ENCODE data around the gene CABP1.

Gene CABP1

DNA sequence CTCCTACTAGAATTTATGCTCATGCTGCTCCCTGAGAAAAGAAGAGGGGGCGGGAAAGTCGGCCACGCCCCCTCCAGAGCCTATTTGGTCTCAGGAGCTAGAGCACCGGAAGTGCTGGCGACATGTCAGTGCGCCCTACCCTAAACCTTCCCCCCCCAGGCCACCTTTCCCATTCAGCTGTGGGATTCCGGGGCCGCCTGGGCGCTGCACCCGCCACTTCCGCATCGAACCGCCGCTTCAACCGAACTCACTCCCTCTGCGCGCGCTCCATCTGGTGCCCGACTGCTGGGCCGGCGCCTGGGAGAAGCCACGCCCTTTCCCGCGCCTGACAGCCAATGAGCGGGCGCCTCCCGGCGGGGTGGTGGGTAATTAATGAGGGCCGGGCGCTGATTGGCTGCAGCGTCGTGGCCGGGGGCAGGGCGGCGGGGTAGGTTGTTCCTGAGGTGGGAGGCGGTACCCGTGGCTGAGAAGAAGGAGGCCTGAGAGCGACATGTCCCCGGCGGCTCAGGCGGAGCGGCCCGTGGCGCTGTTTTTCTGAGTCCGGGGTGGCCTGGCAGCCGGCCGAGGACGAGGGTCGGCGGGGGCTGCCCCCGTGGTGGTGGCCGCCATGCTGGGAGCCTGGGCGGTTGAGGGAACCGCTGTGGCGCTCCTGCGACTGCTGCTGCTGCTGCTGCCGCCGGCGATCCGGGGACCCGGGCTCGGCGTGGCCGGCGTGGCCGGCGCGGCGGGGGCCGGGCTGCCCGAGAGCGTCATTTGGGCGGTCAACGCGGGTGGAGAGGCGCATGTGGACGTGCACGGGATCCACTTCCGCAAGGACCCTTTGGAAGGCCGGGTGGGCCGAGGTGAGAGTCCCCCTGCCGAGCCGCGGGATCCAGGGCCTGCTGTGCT, 46.5 kb downstream of the CABP1 start, which contains the start of gene MLEC:
TSS of gene MLEC (plus strand) at position 460 of the 888 bp plus-strand sequence. CDS start at position 608, 148 bp downstream.
- DNase-seq (ENCODE audit: low read depth) = peak; percentile 94
- H3K4me3 ChIP-seq (ENCODE audit: control insufficient read depth, low read depth, low read length) = peak within 1 kb of the TSS; percentile 79
- TF ChIP-seq, protein P1, sequence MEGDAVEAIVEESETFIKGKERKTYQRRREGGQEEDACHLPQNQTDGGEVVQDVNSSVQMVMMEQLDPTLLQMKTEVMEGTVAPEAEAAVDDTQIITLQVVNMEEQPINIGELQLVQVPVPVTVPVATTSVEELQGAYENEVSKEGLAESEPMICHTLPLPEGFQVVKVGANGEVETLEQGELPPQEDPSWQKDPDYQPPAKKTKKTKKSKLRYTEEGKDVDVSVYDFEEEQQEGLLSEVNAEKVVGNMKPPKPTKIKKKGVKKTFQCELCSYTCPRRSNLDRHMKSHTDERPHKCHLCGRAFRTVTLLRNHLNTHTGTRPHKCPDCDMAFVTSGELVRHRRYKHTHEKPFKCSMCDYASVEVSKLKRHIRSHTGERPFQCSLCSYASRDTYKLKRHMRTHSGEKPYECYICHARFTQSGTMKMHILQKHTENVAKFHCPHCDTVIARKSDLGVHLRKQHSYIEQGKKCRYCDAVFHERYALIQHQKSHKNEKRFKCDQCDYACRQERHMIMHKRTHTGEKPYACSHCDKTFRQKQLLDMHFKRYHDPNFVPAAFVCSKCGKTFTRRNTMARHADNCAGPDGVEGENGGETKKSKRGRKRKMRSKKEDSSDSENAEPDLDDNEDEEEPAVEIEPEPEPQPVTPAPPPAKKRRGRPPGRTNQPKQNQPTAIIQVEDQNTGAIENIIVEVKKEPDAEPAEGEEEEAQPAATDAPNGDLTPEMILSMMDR (conservative IDR thresholded peaks at IDR 0.05; ENCODE audit: control insufficient read depth, insufficient read depth, low read depth, low read length) = no peak

DNA sequence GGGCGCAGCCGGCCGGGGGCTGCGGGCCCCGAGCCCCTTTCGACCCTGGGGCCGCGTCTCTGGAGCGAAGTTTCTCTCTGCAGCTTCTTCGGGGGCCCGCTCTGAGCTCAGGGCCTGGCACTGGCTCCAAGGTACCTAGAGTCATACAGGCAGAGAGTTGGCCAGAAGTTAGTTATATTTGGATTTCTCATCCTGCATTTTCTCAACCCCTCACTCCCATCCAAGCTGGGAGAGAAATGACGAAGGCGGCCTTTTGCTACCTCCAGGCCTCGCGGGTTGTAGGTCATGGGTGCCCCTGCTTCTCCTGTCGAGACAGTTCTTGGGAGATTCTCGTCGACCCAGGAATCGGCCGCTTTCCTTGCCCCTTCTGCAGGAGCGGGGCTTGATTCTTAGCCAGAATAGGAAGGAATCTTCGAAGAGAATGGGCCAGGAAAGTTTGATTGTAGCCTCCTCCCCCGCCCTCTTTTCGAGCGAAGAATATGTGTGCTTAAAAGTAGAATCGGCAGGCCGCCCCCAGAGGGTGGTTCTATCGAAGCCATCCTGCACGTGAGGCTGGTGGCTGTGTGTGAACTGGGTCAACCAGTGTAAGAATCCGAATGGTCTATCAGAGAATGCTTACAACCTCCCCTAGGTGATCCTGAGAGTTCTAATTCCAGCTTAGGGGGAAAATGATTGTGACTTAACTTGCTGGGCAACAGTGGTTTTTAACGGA, 47.3 kb downstream of the CABP1 start:
- DNase-seq (ENCODE audit: low read depth) = peak; percentile 29
- TF ChIP-seq, protein P1 (conservative IDR thresholded peaks at IDR 0.05; ENCODE audit: control insufficient read depth, insufficient read depth, low read depth, low read length) = no peak
- peak overlapping the region; percentile 79 for H3K4me3 ChIP-seq (ENCODE audit: control insufficient read depth, low read depth, low read length)

DNA sequence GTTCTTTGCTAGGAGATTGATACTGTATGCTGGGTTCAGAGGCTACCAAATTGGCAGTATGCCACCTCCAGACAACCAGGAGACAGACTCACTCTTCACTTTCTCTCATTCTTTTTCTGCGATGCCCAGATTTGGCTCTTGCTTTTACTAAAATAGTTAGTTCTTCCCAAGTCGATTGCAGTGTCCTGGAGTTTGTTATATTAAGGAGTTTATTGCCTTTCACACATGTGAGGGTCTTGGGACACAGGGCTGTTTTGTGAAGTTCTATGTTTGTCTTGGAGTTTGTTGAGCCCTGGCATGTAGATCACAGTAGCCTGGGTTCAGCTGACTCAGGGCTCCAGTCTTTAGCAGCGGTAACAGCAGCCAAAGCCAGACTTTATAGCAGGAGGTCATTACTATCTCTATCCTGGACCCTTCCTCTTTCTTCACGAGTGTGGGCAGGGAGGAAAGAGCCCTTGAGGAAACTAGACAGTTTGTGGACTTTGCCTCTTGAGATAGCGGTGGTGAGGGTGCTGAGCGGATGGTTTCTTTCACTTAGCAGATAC, 48.2 kb downstream of the CABP1 start:
- DNase-seq (ENCODE audit: low read depth) = peak; percentile 52
- H3K4me3 ChIP-seq (ENCODE audit: control insufficient read depth, low read depth, low read length) = peak overlapping the region; percentile 79
- TF ChIP-seq, protein P1 (conservative IDR thresholded peaks at IDR 0.05; ENCODE audit: control insufficient read depth, insufficient read depth, low read depth, low read length) = no peak

DNA sequence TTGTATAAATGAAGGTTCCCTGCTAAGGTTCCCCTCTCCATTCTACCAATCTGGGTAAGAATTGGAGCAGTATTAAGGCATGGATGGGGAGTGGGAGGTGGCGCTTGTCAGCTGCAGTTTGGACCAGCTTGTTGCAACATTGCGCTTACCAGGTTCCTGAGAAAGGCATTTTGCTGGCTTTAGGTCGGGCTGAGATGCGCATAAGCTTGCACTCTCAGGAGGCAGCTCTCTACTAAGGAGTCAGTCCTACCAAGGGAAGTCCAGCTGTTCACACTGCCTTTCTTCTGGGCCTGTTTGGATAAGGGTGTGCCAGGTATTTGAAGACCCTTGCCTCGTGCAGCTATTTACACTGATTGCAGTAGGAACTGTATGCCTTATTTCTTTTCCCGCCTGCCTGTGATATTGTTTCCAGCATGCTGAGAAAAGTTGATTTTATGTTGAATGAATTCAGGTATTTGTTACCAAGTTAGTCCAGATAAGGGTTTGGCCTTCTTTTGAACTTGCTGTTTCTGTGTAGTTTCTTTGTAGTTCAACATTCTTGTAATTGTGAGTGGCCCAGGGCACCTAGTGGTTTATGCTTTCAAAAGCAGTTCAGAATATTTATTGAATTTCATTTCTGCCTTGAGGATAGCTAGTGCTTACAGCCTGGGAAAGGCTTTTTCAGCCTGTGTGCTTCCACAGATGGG, 49.1 kb downstream of the CABP1 start:
- TF ChIP-seq, protein P1 (conservative IDR thresholded peaks at IDR 0.05; ENCODE audit: control insufficient read depth, insufficient read depth, low read depth, low read length) = no peak
- no peak for DNase-seq (ENCODE audit: low read depth)
- no peak overlapping the region for H3K4me3 ChIP-seq (ENCODE audit: control insufficient read depth, low read depth, low read length)

DNA sequence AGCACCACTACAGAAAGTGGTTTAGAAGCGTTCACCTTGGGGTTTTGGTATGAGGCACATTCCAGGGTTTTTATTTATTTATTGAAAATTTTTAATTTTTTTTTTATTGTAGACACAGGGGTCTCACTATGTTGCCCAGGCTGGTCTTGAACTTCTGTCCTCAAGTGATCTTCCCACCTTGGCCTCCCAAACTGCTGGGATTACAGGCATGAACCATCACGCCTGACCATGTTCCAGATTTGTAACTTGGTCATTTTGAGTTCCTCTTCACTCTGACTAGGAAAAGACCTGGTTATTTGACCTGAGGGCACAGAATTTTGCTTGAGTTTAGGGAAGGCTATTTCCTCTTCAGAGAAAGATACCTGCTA, 49.6 kb downstream of the CABP1 start:
- no peak overlapping the region for H3K4me3 ChIP-seq (ENCODE audit: control insufficient read depth, low read depth, low read length)
- TF ChIP-seq, protein P1 (conservative IDR thresholded peaks at IDR 0.05; ENCODE audit: control insufficient read depth, insufficient read depth, low read depth, low read length) = no peak
- no peak for DNase-seq (ENCODE audit: low read depth)

DNA sequence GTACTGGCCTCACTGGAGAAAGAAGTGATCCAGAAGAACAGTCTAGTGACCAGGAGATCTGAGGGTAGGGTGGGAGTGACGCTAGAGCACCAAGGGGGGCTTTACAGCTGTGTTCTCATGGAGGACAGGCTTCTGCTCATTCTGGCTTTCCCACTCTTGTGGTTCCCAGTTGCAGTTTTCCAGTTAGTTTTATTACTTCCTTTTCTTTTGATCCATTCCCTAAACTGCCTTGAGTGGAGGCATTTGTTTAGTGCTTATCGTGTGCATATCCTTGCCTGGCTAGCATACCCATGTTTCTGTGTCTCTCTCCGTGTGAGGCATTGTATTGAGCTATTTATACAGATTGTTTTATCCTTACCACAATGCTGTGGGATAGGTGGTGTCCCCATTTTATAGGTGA, 50.6 kb downstream of the CABP1 start:
- TF ChIP-seq, protein P1 (conservative IDR thresholded peaks at IDR 0.05; ENCODE audit: control insufficient read depth, insufficient read depth, low read depth, low read length) = no peak
- no peak overlapping the region for H3K4me3 ChIP-seq (ENCODE audit: control insufficient read depth, low read depth, low read length)
- no peak for DNase-seq (ENCODE audit: low read depth)
